Measurements from ENCODE around the gene CCT6B. TPM values are rescaled to one million over a fixed set of nuclear protein-coding genes. Genes with fewer than 3 reads are reported as not detected.

The CCT6B gene
- total and polyA plus RNA-seq, 2 of the 13 experiments (the other 11 are each of a cell fraction or from before 2014, with no cell fraction given) = 0.41 to 1.4 TPM

- no peak for TF ChIP-seq ZNF512B (CRISPR knock-in tag; IDR thresholded peaks at IDR 0.05; ENCODE audit: borderline replicate concordance)
- TF ChIP-seq HOXA3 (CRISPR knock-in tag; IDR thresholded peaks at IDR 0.05) = peak; percentile 98
- TF ChIP-seq MTERF4 (CRISPR knock-in tag; IDR thresholded peaks at IDR 0.05) = no peak
- TF ChIP-seq GPN1 (CRISPR knock-in tag; IDR thresholded peaks at IDR 0.05; ENCODE audit: borderline replicate concordance) = no peak
- TF ChIP-seq SNAI1 (CRISPR knock-in tag; IDR thresholded peaks at IDR 0.05; ENCODE audit: borderline replicate concordance) = no peak
- TF ChIP-seq ZNF660 (CRISPR knock-in tag; IDR thresholded peaks at IDR 0.05; ENCODE audit: borderline replicate concordance, low read depth) = no peak
- TF ChIP-seq HOXA5 (CRISPR knock-in tag; IDR thresholded peaks at IDR 0.05) = peak; percentile 77
- TF ChIP-seq GATAD1 (CRISPR knock-in tag; IDR thresholded peaks at IDR 0.05) = peak; percentile 100
- no peak for TF ChIP-seq ZNF780A (CRISPR knock-in tag; IDR thresholded peaks at IDR 0.05)
- TF ChIP-seq NFKB2 (CRISPR knock-in tag; IDR thresholded peaks at IDR 0.05; ENCODE audit: borderline replicate concordance) = peak; percentile 78; the same call in 1 of the 2 replicates
- no peak for TF ChIP-seq HOXA7 (CRISPR knock-in tag; IDR thresholded peaks at IDR 0.05)
- no peak for TF ChIP-seq ZNF17 (CRISPR knock-in tag; IDR thresholded peaks at IDR 0.05)
- no peak for TF ChIP-seq E2F1 (CRISPR knock-in tag; IDR thresholded peaks at IDR 0.05)
- TF ChIP-seq THAP11 (CRISPR knock-in tag; IDR thresholded peaks at IDR 0.05) = peak; percentile 91
- peak; percentile 75; the same call in 1 of the 2 replicates for TF ChIP-seq CBX2 (IDR thresholded peaks at IDR 0.05; ENCODE audit: low read depth, low read length)
- no peak for TF ChIP-seq CBX2 (CRISPR knock-in tag; IDR thresholded peaks at IDR 0.05; ENCODE audit: low read depth)
- TF ChIP-seq MAFG (CRISPR knock-in tag; IDR thresholded peaks at IDR 0.05) = no peak
- TF ChIP-seq ZNF275 (CRISPR knock-in tag; IDR thresholded peaks at IDR 0.05; ENCODE audit: borderline replicate concordance) = no peak; the same call in 1 of the 2 replicates
- peak; percentile 87; the same call in 1 of the 2 replicates for TF ChIP-seq KDM5B (CRISPR knock-in tag; IDR thresholded peaks at IDR 0.05; ENCODE audit: borderline replicate concordance)
- TF ChIP-seq MYPOP (CRISPR knock-in tag; IDR thresholded peaks at IDR 0.05) = peak; percentile 77; the same call in 1 of the 2 replicates
Measured at GRCh38 chr17:34961093-34961911, at the start of gene CCT6B, which contains the start of gene ZNF830 (continued).
